T47D (cell line): Measurements from ENCODE around the gene CCDC93.

Experiments used
- DNase-seq, 2 experiments: peaks; one replicate each; pipeline versions ENCODE4 v3.0.0 to v3.0.0-alpha.2; 2011 to 2012; ENCODE audit warnings: low read depth in 1 of 2, low spot score in 1 of 2
- JUND ChIP-seq: IDR thresholded peaks from 2 replicates; pipeline ENCODE4 v1.6.1; 2012; ENCODE audit warnings: low read depth
- in situ Hi-C: cut with HindIII; loops from 2 replicates; pipeline ENCODE4 v1.10.0; 2016; ENCODE audit warnings: low sequenced_read_pairs, low pct_unique_long_range_greater_than_20kb

The CCDC93 gene

GRCh38 chr2:117979911-117980701 is 33.8 kb downstream of the CCDC93 start:
- in situ Hi-C loops, result no loop called here
- DNase-seq, result no peak
- no peak for TF ChIP-seq JUND

GRCh38 chr2:117977696-117978095 is 36.2 kb downstream of the CCDC93 start:
- in situ Hi-C loops, result no loop called here
- TF ChIP-seq JUND, result no peak
- no peak for DNase-seq

- in situ Hi-C loops, result no loop called here
- DNase-seq, result no peak
These were observed 37.3 kb downstream of the CCDC93 start for GRCh38 chr2:117976581-117976980.

GRCh38 chr2:117973498-117974082 is 40.3 kb downstream of the CCDC93 start:
- in situ Hi-C loops, result no loop called here
- no peak for TF ChIP-seq JUND
- no peak for DNase-seq

More at GRCh38 chr2:117976581-117976980, 37.3 kb downstream of the CCDC93 start:
- no peak for TF ChIP-seq JUND

GRCh38 chr2:117972476-117973123 is 41.3 kb downstream of the CCDC93 start:
- in situ Hi-C loops, result no loop called here
- DNase-seq, result no peak
- TF ChIP-seq JUND, result no peak

- in situ Hi-C loops, result no loop called here
- no peak for TF ChIP-seq JUND
- no peak for DNase-seq
These were observed 45.1 kb downstream of the CCDC93 start for GRCh38 chr2:117968722-117969121.

- no peak for TF ChIP-seq JUND
- in situ Hi-C loops, result no loop called here
- no peak for DNase-seq
These were observed 45.7 kb downstream of the CCDC93 start for GRCh38 chr2:117967977-117968718.

- no peak for TF ChIP-seq JUND
- in situ Hi-C loops, result no loop called here
- DNase-seq, result no peak
These were observed 50.4 kb downstream of the CCDC93 start for GRCh38 chr2:117963446-117963845.

GRCh38 chr2:117961201-117961600 is 52.7 kb downstream of the CCDC93 start:
- no peak for DNase-seq
- in situ Hi-C loops, result no loop called here
- no peak for TF ChIP-seq JUND

- TF ChIP-seq JUND, result no peak
- in situ Hi-C loops, result no loop called here
- no peak for DNase-seq
These were observed 53.6 kb downstream of the CCDC93 start for GRCh38 chr2:117960231-117960630.

GRCh38 chr2:117958186-117958585 is 55.7 kb downstream of the CCDC93 start:
- in situ Hi-C loops, result no loop called here

GRCh38 chr2:117957616-117958015 is 56.3 kb downstream of the CCDC93 start:
- DNase-seq, result no peak
- TF ChIP-seq JUND, result no peak
- in situ Hi-C loops, result no loop called here

More at GRCh38 chr2:117958186-117958585, 55.7 kb downstream of the CCDC93 start:
- TF ChIP-seq JUND, result peak; percentile 79
- DNase-seq, result peak; percentile 4 to 81
